ENCODE data around the gene PAK6. TPM values are rescaled to one million over a fixed set of nuclear protein-coding genes. Genes with fewer than 3 reads are reported as not detected.

PAK6 gene
- total and polyA plus RNA-seq, 9 of the 15 experiments (the other 6 are each of a cell fraction or from before 2014, with no cell fraction given) = 0.03 to 0.74 (median 0.16) TPM; not detected in 2

- peak; percentile 94 for TF ChIP-seq ZNF592 (IDR thresholded peaks at IDR 0.05)
- TF ChIP-seq KDM5B (IDR thresholded peaks at IDR 0.05; ENCODE audit: insufficient replicate concordance, low read depth, low read length) = no peak
- TF ChIP-seq ZNF318 (IDR thresholded peaks at IDR 0.05; ENCODE audit: borderline replicate concordance in 1 of 2, low read depth in 1 of 2) = no peak
- TF ChIP-seq ERF (CRISPR knock-in tag; IDR thresholded peaks at IDR 0.05) = no peak
- no peak for TF ChIP-seq PHF8 (IDR thresholded peaks at IDR 0.05; ENCODE audit: borderline replicate concordance, low read length)
- no peak for TF ChIP-seq SIN3A (IDR thresholded peaks at IDR 0.05; ENCODE audit: borderline replicate concordance in 2 of 2, control insufficient read depth in 1 of 2, low read depth in 2 of 2, low read length in 2 of 2)
- no peak for TF ChIP-seq ZNF316 (IDR thresholded peaks at IDR 0.05)
- TF ChIP-seq RHOXF2B (CRISPR knock-in tag; conservative IDR thresholded peaks at IDR 0.05) = no peak
- no peak for TF ChIP-seq MLX (CRISPR knock-in tag; conservative IDR thresholded peaks at IDR 0.05)
- TF ChIP-seq TAF15 (IDR thresholded peaks at IDR 0.05; ENCODE audit: low read depth, low read length) = no peak
- TF ChIP-seq KAT8 (IDR thresholded peaks at IDR 0.05; ENCODE audit: low read depth) = no peak
- TF ChIP-seq MIER1 (IDR thresholded peaks at IDR 0.05; ENCODE audit: low read depth) = no peak
- TF ChIP-seq KLF1 (tag; IDR thresholded peaks at IDR 0.05) = no peak
Observed at GRCh38 chr15:40274350-40275274, 35.7 kb downstream of the PAK6 start (continued).

All from K562 (cell line).